Renal cortex interstitium (tissue), 11 donors: Measurements from ENCODE around the gene HAP1. TPM values are rescaled to one million over a fixed set of nuclear protein-coding genes. Genes with fewer than 3 reads are reported as not detected.

Experiments used
- DNase-seq, 11 donors: peaks; one replicate each; pipeline ENCODE4 v3.0.0-alpha.2; 2013; ENCODE audit warnings: low read depth in 9 of 11, low spot score in 4 of 11; ENCODE audit errors: extremely low read depth in 1 of 11
- polyA plus RNA-seq, 3 donors: library from polyadenylated mRNA; unstranded; fragments of 120-200 nt; gene quantifications; one replicate each; pipeline ENCODE4 v1.2.1, GENCODE V29; 2013; ENCODE audit not compliant: insufficient read length in 3 of 3

HAP1 gene
- polyA plus RNA-seq, 3 donors: 0.90 to 1.2 (median 0.90) TPM

DNA sequence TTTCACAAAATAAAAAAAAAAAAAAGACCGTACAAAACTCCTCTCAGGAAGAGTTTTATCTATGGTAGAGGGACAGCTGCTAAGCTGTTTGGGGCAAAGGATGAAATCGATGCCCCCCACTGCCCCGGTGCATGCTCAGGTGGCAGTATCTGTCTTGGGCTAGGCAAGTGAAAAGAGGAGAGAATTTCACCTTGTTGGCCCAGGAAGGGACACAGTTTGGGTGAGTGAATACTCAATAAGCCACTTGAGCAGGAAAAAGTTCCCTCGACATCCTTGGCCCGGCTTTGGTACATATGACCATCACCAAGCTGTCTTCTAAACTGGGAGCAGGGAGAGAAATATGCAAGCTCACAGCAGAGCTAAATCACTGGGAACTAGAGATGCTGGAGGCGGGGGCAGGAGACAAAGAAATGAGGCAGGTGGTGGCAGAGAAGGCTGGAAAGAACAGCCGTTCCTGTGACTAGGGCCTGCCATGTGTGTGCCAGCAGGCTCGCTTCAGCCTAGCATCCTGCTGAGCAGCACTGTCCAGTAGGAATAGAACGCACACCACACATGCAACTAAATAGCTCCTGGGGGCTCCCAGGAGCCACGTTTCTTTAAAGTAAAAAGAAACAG lies 53.9 kb downstream of the HAP1 start:
- no peak for DNase-seq

DNA sequence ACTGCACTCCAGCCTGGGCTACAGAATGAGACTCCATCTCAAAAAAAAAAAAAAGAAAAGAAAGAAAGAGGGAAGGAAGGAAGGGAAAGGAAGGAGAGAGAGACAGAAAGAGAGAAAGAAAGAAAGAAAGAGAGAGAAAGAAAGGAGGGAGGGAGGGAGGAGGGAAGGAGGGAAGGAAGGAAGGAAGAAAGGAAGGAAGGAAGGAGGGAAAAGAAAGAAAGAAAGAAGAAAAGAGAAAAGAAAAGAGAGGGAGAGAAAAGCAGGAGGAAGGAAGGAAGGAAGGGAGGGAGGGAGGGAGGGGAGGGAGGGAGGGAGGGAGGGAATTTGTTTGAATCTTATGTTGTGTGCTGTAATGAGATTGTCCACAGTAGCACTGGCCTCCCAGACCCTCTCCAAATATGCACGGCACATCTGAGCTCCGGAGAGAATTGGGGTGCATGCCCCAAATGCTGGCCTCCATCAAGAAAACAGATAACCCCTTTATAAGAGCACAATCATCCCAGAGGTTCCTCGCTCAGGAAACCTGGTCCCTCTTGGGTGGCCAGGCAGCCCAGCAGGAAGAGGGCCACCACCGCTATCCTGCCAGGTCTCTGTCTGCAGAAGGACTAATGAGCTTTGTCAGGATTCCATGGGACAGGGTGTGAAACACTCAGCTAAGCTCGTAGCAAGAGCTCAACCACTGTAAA lies 54.6 kb downstream of the HAP1 start:
- DNase-seq: no peak

DNA sequence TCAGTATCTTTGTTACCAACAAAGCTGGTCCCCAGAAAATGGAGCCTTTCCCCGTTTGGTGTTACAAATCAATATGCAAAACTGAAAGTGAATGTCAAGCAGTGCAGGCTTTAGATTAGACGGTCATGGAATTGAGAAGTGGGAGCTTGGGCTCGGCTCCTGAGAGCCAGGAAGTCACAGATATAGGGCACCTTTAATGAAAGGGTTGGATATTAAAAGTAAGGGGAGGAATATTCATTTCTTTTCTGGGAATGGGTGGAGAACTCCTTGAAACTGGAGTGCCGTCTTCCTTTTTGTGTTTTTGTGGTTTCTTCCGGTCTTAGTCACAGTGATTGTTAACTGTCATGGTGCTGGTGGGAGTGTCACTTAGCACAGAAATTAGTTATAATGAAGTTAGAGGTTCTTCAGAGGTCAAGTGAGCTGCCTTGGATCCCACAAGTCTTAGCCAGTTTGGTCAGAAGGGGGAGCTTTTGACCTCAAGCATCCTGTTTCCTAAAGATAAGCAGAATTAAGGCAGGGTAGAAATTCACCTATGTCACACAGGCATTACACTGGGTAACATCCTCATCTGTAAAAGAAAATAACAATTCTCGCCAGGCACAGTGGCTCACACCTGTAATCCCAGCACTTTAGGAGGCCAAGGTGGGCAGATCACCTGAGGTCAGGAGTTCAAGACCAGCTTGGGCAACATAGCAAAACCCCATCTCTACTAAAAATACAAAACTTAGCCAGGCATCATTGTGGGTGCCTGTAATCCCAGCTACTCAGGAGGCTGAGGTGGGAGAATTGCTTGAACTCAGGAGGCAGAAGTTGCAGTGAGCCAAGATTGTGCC lies 55.3 kb downstream of the HAP1 start:
- no peak for DNase-seq

DNA sequence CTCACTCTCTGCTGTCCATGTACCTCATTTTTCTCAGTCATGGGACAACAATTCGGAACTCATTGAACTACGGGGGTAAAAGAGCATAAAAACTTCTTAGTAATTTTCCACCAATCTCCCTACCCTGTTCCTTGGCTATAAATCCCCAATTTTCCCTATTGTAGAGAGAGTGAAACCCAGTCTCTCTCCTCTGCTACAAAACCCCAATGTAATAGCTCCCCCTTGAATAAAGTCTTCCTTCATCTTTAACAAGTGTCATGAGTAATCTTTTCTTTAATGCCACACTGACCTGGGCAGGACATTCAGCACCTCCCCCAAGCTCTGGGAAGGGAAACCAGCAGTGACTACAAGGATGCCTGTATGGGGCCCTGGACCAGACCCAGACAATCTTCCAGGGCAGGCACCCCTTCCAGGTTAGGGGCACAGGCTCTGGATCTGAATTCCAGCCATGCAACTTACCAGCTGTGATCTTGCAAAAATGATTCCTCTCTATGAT lies 56.0 kb downstream of the HAP1 start:
- no peak for DNase-seq

DNA sequence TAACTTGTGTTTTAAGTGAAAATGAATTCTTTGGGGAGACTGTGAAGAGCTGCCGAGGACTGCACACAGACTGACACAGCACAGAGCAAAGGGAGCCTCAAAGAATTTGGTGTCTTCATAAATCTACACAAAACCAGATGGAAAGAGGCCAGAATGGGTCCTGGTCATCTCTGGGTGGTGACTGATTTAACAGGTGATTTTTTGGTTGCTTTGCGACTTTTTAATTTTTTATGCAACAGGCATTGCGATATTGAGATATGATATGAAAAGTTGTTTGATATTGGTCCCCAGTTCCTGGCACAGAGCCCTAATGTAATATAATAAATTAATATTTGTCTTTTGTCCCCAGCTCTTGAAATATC lies 58.4 kb downstream of the HAP1 start:
- no peak for DNase-seq

DNA sequence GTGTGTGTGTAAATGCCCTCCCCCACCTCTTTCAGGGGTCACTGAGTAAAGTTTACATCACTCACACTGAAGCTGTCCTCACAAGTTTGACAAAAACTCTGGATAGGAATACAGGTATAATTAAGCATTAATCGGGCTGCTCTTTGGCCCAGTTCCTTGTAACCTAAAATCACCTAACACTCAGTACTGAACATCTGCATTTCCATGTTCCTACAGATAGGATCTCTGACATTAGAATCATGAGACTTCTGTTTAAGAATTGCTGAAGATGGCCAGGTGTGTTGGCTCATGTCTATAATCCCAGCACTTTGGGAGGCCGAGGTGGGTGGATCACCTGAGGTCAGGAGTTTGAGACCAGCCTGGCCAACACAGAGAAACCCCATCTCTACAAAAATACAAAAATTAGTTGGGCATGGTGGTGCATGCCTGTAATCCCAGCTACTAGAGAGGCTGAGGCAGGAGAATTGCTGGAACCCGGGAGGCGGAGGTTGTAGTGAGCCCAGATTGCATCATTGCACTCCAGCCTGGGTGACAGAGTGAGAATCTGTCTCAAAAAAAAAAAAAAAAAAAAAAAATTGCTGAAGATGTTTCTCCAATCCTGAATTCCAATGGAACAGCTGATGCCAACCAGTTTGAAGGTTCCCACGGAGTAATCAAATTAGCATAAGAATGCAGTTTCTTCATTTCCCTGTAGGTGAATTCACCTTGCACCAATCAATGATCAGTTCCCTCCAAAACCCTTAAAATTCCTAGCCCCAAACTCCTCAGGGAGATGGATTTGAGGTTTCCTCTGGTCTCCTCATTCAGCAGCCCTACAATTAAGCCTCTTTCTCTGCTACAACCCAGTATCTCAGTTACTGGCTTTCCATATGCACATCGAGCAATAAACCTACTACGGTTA lies 59.0 kb downstream of the HAP1 start:
- peak in 1 of 11 donors; percentile 28 for DNase-seq

Other genes starting within 250 kb of the HAP1 start
- not detected for gene KRT36, start 244.7 kb downstream of the HAP1 start, polyA plus RNA-seq
- gene KRT13, start 229.0 kb downstream of the HAP1 start, polyA plus RNA-seq: under 1 TPM; 0.20 to 0.42 (median 0.33) TPM
- gene KRT15, start 215.8 kb downstream of the HAP1 start, polyA plus RNA-seq: 1 to 10 TPM in 1 of 3 donors, under 1 TPM in 2; 0.51 to 2.0 (median 0.72) TPM
- gene KRT19, start 206.3 kb downstream of the HAP1 start, polyA plus RNA-seq: 100 to 1,000 TPM; 155 to 178 (median 173) TPM
- under 1 TPM in 1 of 3 donors, not detected in 2; 0.07 TPM for gene KRT9, start 162.6 kb downstream of the HAP1 start, polyA plus RNA-seq
- under 1 TPM in 1 of 3 donors, not detected in 2; 0.39 TPM for gene KRT14, start 147.7 kb downstream of the HAP1 start, polyA plus RNA-seq
- not detected for gene KRT16, start 121.9 kb downstream of the HAP1 start, polyA plus RNA-seq
- 10 to 100 TPM in 1 of 3 donors, 1 to 10 TPM in 2; 1.6 to 12.0 (median 3.2) TPM for gene KRT17, start 110.1 kb downstream of the HAP1 start, polyA plus RNA-seq
- gene EIF1, start 45.8 kb downstream of the HAP1 start, polyA plus RNA-seq: 100 to 1,000 TPM; 706 to 791 (median 745) TPM
- not detected for gene GAST, start 22.3 kb downstream of the HAP1 start, polyA plus RNA-seq
- 100 to 1,000 TPM; 169 to 222 (median 221) TPM for gene JUP, start 52.1 kb upstream of the HAP1 start, polyA plus RNA-seq
- gene P3H4, start 77.3 kb upstream of the HAP1 start, polyA plus RNA-seq: 10 to 100 TPM; 31.4 to 47.4 (median 40.1) TPM
- gene FKBP10, start 78.4 kb upstream of the HAP1 start, polyA plus RNA-seq: 100 to 1,000 TPM; 133 to 178 (median 165) TPM
- gene NT5C3B, start 101.6 kb upstream of the HAP1 start, polyA plus RNA-seq: 10 to 100 TPM; 79.5 to 95.7 (median 89.9) TPM
- gene KLHL10, start 103.2 kb upstream of the HAP1 start, polyA plus RNA-seq: under 1 TPM; 0.16 to 0.33 (median 0.26) TPM
- gene KLHL11, start 130.8 kb upstream of the HAP1 start, polyA plus RNA-seq: 1 to 10 TPM; 9.0 to 9.8 (median 9.7) TPM
- gene ACLY, start 184.3 kb upstream of the HAP1 start, polyA plus RNA-seq: 10 to 100 TPM; 87.1 to 95.2 (median 88.7) TPM
- 1 to 10 TPM; 5.6 to 9.1 (median 8.4) TPM for gene ODAD4, start 196.0 kb upstream of the HAP1 start, polyA plus RNA-seq
- 10 to 100 TPM; 56.5 to 84.0 (median 68.4) TPM for gene CNP, start 232.2 kb upstream of the HAP1 start, polyA plus RNA-seq